ENCODE results near the gene MAP3K15.

GRCh38 chrX:19372547-19373331 lies 142.6 kb downstream of the MAP3K15 start:
- TF ChIP-seq EZH2 (IDR thresholded peaks at IDR 0.05) (no peak), EZH2phosphoT487 (IDR thresholded peaks at IDR 0.05) (no peak), CTCF (IDR thresholded peaks at IDR 0.05) (no peak)
